Fibroblast of lung (primary cell): ENCODE measurements around the gene SAV1.

Experiments
- CTCF ChIP-seq, 2 donors: IDR thresholded peaks in 1 of 2; conservative IDR thresholded peaks in 1 of 2; 1 replicate in 1 of 2; 2 replicates in 1 of 2; pipeline ENCODE4 v1.5.1; 2011 to 2012; ENCODE audit warnings: low read length in 2 of 2, control low read depth in 1 of 2, inconsistent platforms in 1 of 2, low read depth in 1 of 2, mild to moderate bottlenecking in 1 of 2
- EZH2 ChIP-seq: IDR thresholded peaks from 2 replicates; pipeline ENCODE4 v1.5.1; 2012; ENCODE audit warnings: low read length, control low read depth, mild to moderate bottlenecking; ENCODE audit errors: missing control alignments

GRCh38 chr14:50607761-50608160 is 60.3 kb downstream of the SAV1 start:
- TF ChIP-seq CTCF (conservative IDR thresholded peaks at IDR 0.05 in 1 of 2, IDR thresholded peaks at IDR 0.05 in 1 of 2; ENCODE audit: low read depth in 1 of 2, low read length in 2 of 2) (no peak), EZH2 (no peak)
